Spleen (tissue), 11 donors: Measurements from ENCODE around the gene KCNG2. TPM values are rescaled to one million over a fixed set of nuclear protein-coding genes. Genes with fewer than 3 reads are reported as not detected.
A peak's percentile ranks its signal among the peaks of the same experiment; 100 is the strongest.

Experiments used
- DNase-seq: peaks from one replicate; pipeline ENCODE4 v3.0.0-alpha.2; 2020
- H3K27ac ChIP-seq, 8 donors: fragments of 200-600 bp; sonication (generic) in 7 of 8; 1 replicate in 4 of 8; 2 replicates in 4 of 8; pipeline versions ENCODE4 v1.5.0 to v1.8.0; 2016 to 2021; ENCODE audit warnings: inconsistent platforms in 4 of 8, mild to moderate bottlenecking in 4 of 8, moderate library complexity in 1 of 8
- H3K27me3 ChIP-seq, 7 donors: fragments of 200-600 bp; sonication (generic) in 6 of 7; replicated peaks in 1 of 7; 1 replicate in 4 of 7; 2 replicates in 3 of 7; pipeline versions ENCODE4 v1.5.0 to v1.8.0; 2016 to 2021; ENCODE audit warnings: inconsistent platforms in 3 of 7, mild to moderate bottlenecking in 1 of 7
- H3K36me3 ChIP-seq, 6 donors: fragments of 200-600 bp; sonication (generic) in 5 of 6; 1 replicate in 4 of 6; 2 replicates in 2 of 6; pipeline versions ENCODE4 v1.5.0 to v1.8.0; 2016 to 2021; ENCODE audit warnings: inconsistent platforms in 2 of 6
- H3K4me1 ChIP-seq, 6 donors: fragments of 200-600 bp; sonication (generic) in 5 of 6; 1 replicate in 3 of 6; 2 replicates in 3 of 6; pipeline versions ENCODE4 v1.5.0 to v1.8.0; 2016 to 2021; ENCODE audit warnings: inconsistent platforms in 3 of 6
- H3K4me3 ChIP-seq, 8 donors: fragments of 200-600 bp; sonication (generic) in 7 of 8; 1 replicate in 4 of 8; 2 replicates in 4 of 8; pipeline versions ENCODE4 v1.5.0 to v1.8.0; 2016 to 2021; ENCODE audit warnings: inconsistent platforms in 4 of 8, mild to moderate bottlenecking in 4 of 8, moderate library complexity in 2 of 8
- H3K9me3 ChIP-seq, 8 donors: fragments of 200-600 bp; sonication (generic) in 7 of 8; 1 replicate in 4 of 8; 2 replicates in 4 of 8; pipeline versions ENCODE4 v1.5.0 to v1.8.0; 2016 to 2021; ENCODE audit warnings: inconsistent platforms in 4 of 8
- POLR2A ChIP-seq, 3 donors: fragments of 450-650 bp; IDR thresholded peaks; one replicate each; pipeline ENCODE4 v1.5.1; 2017; ENCODE audit warnings: antibody characterized with exemption in 3 of 3, mild to moderate bottlenecking in 1 of 3
- POLR2AphosphoS5 ChIP-seq, 3 donors: sonication (generic); formaldehyde crosslinking; IDR thresholded peaks; one replicate each; pipeline ENCODE4 v1.5.1; 2017; ENCODE audit warnings: antibody characterized with exemption in 3 of 3
- WGBS, 5 donors: extraction: QIAGEN DNeasy Blood & Tissue Kit in 3 of 5; methylation state at CpG; one replicate each; pipeline versions ENCODE4 v1.1.5 to v1.1.7; 2013 to 2018; 5-methylcytosine and 5-hydroxymethylcytosine counted together
- intact Hi-C: fragments of 100-400 bp; cut with DNase I; formaldehyde crosslinking; loops from one replicate; pipeline ENCODE4 v1.15.0; 2023; ENCODE audit warnings: low total_unique reads
- polyA plus RNA-seq, 3 donors: library from polyadenylated mRNA; stranded (reverse); fragments of 200-250 nt; gene quantifications; one replicate each; pipeline ENCODE4 v1.2.1, GENCODE V29; 2013
- total RNA-seq, 7 donors: library from RNA; depleted of rRNA in 3 of 7; stranded (reverse); fragments of >200 nt in 3 of 7; fragmentation: NEBNext Ultra II Directional in 4 of 7; extraction: Animal tissue kit (Norgen Biotek cat#: 25700) in 4 of 7; gene quantifications; one replicate each; pipeline versions ENCODE4 v1.1.0 to v1.2.1, GENCODE V29; 2016 to 2021
- TF ChIP-seq, protein P1 (sequence below), 11 experiments: fragments of 200-600 bp in 7 of 11; fragments of 450-650 bp in 4 of 11; sonication (generic) in 4 of 11; IDR thresholded peaks in 8 of 11; conservative IDR thresholded peaks in 3 of 11; 1 replicate in 7 of 11; 2 replicates in 4 of 11; pipeline versions ENCODE4 v1.4.0 to v1.8.0; 2016 to 2021; ENCODE audit warnings: antibody characterized with exemption in 11 of 11, inconsistent platforms in 4 of 11, mild to moderate bottlenecking in 1 of 11
- donor health status: healthy with polysubstance abuse.
- donor health status: DM: no; HTN: no; CAD: no; lungs with moderate emphysema.
- donor health status: DM: no; HTN: no; CAD: no.
- donor health status: Bipolar disorder and iron deficiency.
- donor health status: healthy.
- donor health status: DM: no; HTN: no; CAD: no.
- donor health status: DM: yes; HTN: yes; CAD: no.

The KCNG2 gene
- total and polyA plus RNA-seq, 10 donors = 0.15 to 3.2 (median 0.38) TPM; not detected in 1

- intact Hi-C loops = no loop called here
- H3K4me3 ChIP-seq = no peak overlapping the region
- TF ChIP-seq, protein P1, sequence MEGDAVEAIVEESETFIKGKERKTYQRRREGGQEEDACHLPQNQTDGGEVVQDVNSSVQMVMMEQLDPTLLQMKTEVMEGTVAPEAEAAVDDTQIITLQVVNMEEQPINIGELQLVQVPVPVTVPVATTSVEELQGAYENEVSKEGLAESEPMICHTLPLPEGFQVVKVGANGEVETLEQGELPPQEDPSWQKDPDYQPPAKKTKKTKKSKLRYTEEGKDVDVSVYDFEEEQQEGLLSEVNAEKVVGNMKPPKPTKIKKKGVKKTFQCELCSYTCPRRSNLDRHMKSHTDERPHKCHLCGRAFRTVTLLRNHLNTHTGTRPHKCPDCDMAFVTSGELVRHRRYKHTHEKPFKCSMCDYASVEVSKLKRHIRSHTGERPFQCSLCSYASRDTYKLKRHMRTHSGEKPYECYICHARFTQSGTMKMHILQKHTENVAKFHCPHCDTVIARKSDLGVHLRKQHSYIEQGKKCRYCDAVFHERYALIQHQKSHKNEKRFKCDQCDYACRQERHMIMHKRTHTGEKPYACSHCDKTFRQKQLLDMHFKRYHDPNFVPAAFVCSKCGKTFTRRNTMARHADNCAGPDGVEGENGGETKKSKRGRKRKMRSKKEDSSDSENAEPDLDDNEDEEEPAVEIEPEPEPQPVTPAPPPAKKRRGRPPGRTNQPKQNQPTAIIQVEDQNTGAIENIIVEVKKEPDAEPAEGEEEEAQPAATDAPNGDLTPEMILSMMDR (IDR thresholded peaks at IDR 0.05 in 8 of 11, conservative IDR thresholded peaks at IDR 0.05 in 3 of 11) = no peak
- no peak for TF ChIP-seq POLR2A (IDR thresholded peaks at IDR 0.05)
- TF ChIP-seq POLR2AphosphoS5 (IDR thresholded peaks at IDR 0.05) = no peak
- no peaks in the 10 kb centered on the region for H3K4me1 ChIP-seq
- H3K27me3 ChIP-seq = peaks cover 0 to 3% (median 0%) of the 10 kb centered on the region in 7 donors
- H3K36me3 ChIP-seq = no peaks in the 10 kb centered on the region
- WGBS, 5 donors = 70 to 87% (median 78%) methylated on average over 11 to 16 of the region's 16 CpGs
- H3K27ac ChIP-seq = no peak overlapping the region
- H3K9me3 ChIP-seq = no peaks in the 10 kb centered on the region
- peak; percentile 70 for DNase-seq
These were observed 8.3 kb downstream of the KCNG2 start for GRCh38 chr18:79805926-79806487.

GRCh38 chr18:79806976-79807841 lies 9.5 kb downstream of the KCNG2 start:
- no peaks in the 10 kb centered on the region for H3K36me3 ChIP-seq
- H3K4me1 ChIP-seq = peaks cover 0 to 1% (median 0%) of the 10 kb centered on the region in 6 donors
- intact Hi-C loops = no loop called here
- H3K4me3 ChIP-seq = no peak overlapping the region
- peaks cover 0 to 2% (median 0%) of the 10 kb centered on the region in 7 donors for H3K27me3 ChIP-seq
- TF ChIP-seq, protein P1 (IDR thresholded peaks at IDR 0.05 in 8 of 11, conservative IDR thresholded peaks at IDR 0.05 in 3 of 11) = no peak
- no peak for TF ChIP-seq POLR2AphosphoS5 (IDR thresholded peaks at IDR 0.05)
- no peak for TF ChIP-seq POLR2A (IDR thresholded peaks at IDR 0.05)
- peak; percentile 56 for DNase-seq
- 94 to 97% (median 95%) methylated on average over 30 to 43 of the region's 43 CpGs for WGBS, 5 donors
- no peak overlapping the region for H3K27ac ChIP-seq
- H3K9me3 ChIP-seq = no peaks in the 10 kb centered on the region

- WGBS, 5 donors = 90 to 96% (median 94%) methylated on average over 36 to 44 of the region's 44 CpGs
- Histone ChIP-seq H3K27me3 (peaks cover 0 to 11% (median 0%) of the 10 kb centered on the region in 7 donors), H3K9me3 (no peaks in the 10 kb centered on the region), H3K36me3 (no peaks in the 10 kb centered on the region), H3K4me1 (peaks cover 0 to 5% (median 0%) of the 10 kb centered on the region in 6 donors), H3K27ac (no peak overlapping the region), H3K4me3 (no peak overlapping the region)
- intact Hi-C loops = no loop called here
- peak; percentile 53 for DNase-seq
- TF ChIP-seq POLR2AphosphoS5 (IDR thresholded peaks at IDR 0.05) (no peak), POLR2A (IDR thresholded peaks at IDR 0.05) (no peak)
- TF ChIP-seq, protein P1 (IDR thresholded peaks at IDR 0.05 in 8 of 11, conservative IDR thresholded peaks at IDR 0.05 in 3 of 11) = no peak
These were observed 11.9 kb downstream of the KCNG2 start for GRCh38 chr18:79809482-79810192.
